Activated naive CD8-positive, alpha-beta T cell treated with anti-CD3 and anti-CD28 coated beads, Interleukin-2, amount 50 U/mL, for 24 hours (primary cell): Measurements from ENCODE around the gene FAM53B.

ENCODE experiments used
- ATAC-seq: fragments of 150-1000 bp; cut with Tn5 transposase; one replicate; pipeline ENCODE4 v1.10.0; 2021
- DNase-seq: peaks from one replicate; pipeline ENCODE4 v3.0.0; 2021
- H3K27ac Mint-ChIP-seq: one replicate; pipeline ENCODE4 v1.8.0; 2021; ENCODE audit warnings: mild to moderate bottlenecking, mixed read lengths
- H3K27me3 Mint-ChIP-seq: one replicate; pipeline ENCODE4 v1.8.0; 2021; ENCODE audit warnings: mixed read lengths
- H3K36me3 Mint-ChIP-seq: one replicate; pipeline ENCODE4 v1.8.0; 2021; ENCODE audit warnings: low read depth, mixed read lengths
- H3K4me1 Mint-ChIP-seq: one replicate; pipeline ENCODE4 v1.8.0; 2021; ENCODE audit warnings: mixed read lengths
- H3K4me3 Mint-ChIP-seq: one replicate; pipeline ENCODE4 v1.8.0; 2021; ENCODE audit warnings: mild to moderate bottlenecking, moderate library complexity, mixed read lengths
- H3K9me3 Mint-ChIP-seq: one replicate; pipeline ENCODE4 v1.8.0; 2021; ENCODE audit warnings: mixed read lengths

Gene FAM53B

DNA sequence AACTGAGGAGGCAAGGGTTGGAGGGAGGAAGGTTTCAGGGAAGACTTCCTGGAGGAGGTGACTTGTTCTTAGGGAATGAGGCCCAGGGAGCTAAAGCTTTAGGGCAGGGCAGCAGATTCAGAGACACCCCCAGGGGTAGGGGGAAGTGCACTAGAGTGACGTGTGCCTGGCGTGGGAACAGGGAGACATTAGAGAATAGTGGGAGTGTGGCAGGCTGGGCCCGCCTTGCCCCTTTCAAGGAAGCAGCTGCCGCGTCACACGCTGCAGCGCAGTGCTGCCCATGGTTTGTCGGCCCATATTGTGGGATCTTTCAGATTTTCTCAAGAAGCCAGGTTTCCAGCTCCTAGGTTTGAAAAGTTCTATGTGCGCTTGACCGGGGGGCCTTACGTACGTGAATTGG, 143.2 kb downstream of the FAM53B start:
- DNase-seq, result no peak
- no peak overlapping the region for H3K4me3 Mint-ChIP-seq
- H3K4me1 Mint-ChIP-seq, result peaks cover 8% of the 10 kb centered on the region
- no peaks in the 10 kb centered on the region for H3K9me3 Mint-ChIP-seq
- H3K36me3 Mint-ChIP-seq, result no peaks in the 10 kb centered on the region
- ATAC-seq, result no peak
- no peak overlapping the region for H3K27ac Mint-ChIP-seq
- no peaks in the 10 kb centered on the region for H3K27me3 Mint-ChIP-seq

DNA sequence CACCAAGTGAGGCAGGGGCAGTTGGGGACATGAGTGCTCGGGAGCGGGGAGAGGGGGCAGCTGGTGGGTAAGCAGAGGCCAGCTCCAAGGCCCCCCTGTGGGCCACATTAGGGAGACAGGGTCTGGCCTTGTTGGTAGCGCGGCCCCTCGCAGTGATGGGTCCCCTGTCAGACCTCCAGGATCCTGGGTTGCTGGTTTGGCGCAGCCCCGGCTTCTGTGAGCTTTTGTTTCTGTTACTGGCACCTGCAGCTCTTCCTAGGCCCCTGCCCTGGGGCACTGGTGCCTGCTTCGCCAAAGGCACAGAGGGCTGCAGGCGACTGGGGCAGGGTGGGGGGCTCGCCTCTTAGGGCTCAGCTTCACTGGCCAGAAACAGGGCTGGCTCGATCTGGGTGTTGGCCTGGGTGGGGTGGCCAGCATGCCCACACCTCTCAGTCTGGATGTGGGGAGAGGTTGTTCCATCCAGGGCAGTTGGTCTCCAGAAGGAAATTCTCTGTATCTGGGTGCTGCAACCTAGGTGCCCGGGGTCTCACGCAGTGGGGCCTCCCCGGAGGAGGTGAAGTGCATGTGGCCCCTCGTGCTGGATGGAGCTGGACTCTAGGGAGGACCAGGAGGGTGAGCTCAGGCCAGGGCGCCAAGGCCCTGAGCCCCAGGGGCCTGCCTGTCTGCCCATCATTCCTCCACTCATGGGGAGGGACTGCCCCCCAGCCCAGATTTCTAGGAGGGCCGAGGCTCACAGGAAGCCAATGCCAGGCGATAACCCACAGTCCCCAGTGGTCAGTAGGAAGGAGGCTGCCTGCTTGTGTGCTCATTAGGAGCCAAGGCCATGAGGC, 143.9 kb downstream of the FAM53B start:
- ATAC-seq (no peak), DNase-seq (no peak)
- no peak overlapping the region for H3K27ac Mint-ChIP-seq
- H3K36me3 Mint-ChIP-seq, result no peaks in the 10 kb centered on the region
- no peaks in the 10 kb centered on the region for H3K27me3 Mint-ChIP-seq
- no peaks in the 10 kb centered on the region for H3K9me3 Mint-ChIP-seq
- H3K4me1 Mint-ChIP-seq, result peaks cover 8% of the 10 kb centered on the region
- no peak overlapping the region for H3K4me3 Mint-ChIP-seq

DNA sequence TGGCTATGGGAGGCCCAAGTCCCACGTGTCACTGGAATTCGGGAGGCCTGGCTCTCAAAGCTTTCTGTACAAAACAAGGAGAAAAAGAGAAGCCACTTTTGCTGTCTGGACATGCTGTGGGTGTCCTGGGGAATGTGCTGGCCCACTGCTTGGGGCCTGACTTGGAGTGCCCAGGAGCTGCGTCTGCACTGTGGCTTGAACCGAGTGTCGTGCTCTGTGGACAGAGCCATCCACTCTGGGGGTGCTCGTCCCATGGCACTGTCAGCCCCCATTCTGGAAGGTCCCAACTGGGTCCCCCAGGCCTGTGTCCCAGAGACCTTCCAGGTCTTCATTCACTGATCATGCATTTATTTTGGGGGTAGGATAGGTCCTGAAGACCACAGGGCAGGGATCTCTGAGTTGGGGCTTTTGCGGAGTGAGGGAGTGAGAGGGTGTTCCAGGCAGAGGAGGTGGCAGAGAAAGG, 144.6 kb downstream of the FAM53B start:
- Mint-ChIP-seq H3K9me3 (no peaks in the 10 kb centered on the region), H3K36me3 (no peaks in the 10 kb centered on the region), H3K27me3 (no peaks in the 10 kb centered on the region), H3K27ac (no peak overlapping the region), H3K4me3 (no peak overlapping the region), H3K4me1 (peaks cover 8% of the 10 kb centered on the region)
- no peak for DNase-seq
- ATAC-seq, result no peak

DNA sequence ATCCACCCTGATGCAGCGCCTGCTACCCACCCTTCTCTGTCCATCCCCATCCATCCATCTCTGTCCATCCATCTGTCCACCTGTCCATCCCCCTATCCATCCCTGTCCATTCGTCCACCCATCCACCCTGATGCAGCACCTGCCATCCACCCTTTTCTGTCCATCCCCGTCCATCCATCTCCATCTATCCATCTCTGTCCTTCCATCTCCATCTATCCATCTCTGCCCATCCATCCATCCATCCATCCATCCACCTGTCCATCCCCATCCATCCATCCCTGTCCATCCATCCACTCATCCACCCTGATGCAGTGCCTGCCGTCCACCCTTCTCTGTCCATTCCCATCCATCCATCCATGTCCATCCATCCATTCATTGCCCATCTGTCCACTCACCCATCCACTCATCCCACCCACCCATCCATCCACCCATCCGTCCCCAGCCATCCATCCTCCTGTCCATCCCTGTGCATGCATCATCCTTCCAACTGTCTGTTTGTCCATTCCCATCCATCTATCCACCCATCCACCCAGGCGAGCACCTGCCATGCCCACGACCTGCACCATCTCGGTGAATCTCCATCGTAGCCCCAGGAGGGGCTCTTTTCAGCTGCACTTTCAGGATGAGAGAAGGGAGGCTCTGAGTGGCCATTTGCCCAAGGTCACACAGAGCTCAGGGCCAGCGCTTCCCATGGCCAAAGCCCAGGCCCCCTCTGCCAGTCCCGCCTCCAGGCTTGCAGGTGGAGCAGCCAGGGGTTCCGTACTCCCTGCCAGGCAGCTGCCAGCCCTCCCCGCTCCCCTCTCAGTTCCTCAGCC, 145.2 kb downstream of the FAM53B start:
- Mint-ChIP-seq H3K4me1 (peaks cover 8% of the 10 kb centered on the region), H3K4me3 (no peak overlapping the region), H3K27ac (no peak overlapping the region), H3K36me3 (no peaks in the 10 kb centered on the region), H3K9me3 (no peaks in the 10 kb centered on the region), H3K27me3 (no peaks in the 10 kb centered on the region)
- ATAC-seq (no peak), DNase-seq (no peak)

DNA sequence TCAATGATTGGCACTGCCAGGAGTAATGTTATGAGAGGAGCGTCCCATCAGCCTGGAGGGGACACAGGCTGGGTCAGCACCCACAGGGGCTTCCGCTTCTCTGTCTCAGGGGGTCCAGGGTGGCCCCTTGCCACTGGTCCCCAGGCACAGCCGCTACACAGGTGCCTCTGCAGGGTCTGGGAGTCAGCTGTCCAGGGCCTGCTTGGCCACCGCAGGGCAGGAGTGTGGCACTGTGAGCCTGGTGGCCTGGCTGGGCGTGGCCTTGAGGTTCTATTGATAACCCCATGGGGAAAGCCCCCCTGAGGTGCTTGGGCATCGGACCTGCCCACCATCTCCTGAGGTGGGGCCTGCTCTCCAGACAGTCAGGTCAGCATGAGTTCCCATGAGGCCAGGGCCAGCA, 146.0 kb downstream of the FAM53B start:
- Mint-ChIP-seq H3K4me1 (peaks cover 8% of the 10 kb centered on the region), H3K9me3 (no peaks in the 10 kb centered on the region), H3K27me3 (no peaks in the 10 kb centered on the region), H3K36me3 (no peaks in the 10 kb centered on the region), H3K4me3 (no peak overlapping the region), H3K27ac (no peak overlapping the region)
- no peak for DNase-seq
- ATAC-seq, result no peak

DNA sequence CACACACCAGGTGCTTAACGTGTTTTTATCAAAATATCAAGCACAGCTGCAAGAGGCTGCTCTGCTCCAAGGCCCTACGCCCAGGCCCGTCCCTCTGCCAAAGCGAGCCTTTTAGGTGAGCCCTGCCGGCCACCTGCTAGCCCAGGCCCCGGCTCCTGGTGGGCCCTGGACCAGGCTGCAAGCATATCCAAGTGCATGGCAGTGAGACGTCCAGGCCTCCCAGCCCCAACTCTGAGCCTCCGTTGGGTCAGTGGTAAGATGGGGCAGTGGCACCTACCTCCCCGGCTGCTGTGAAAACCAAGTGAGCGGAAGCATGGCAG, 146.4 kb downstream of the FAM53B start:
- DNase-seq, result no peak
- Mint-ChIP-seq H3K27me3 (no peaks in the 10 kb centered on the region), H3K4me1 (peaks cover 8% of the 10 kb centered on the region), H3K9me3 (no peaks in the 10 kb centered on the region), H3K4me3 (no peak overlapping the region), H3K36me3 (no peaks in the 10 kb centered on the region), H3K27ac (no peak overlapping the region)
- ATAC-seq, result no peak

DNA sequence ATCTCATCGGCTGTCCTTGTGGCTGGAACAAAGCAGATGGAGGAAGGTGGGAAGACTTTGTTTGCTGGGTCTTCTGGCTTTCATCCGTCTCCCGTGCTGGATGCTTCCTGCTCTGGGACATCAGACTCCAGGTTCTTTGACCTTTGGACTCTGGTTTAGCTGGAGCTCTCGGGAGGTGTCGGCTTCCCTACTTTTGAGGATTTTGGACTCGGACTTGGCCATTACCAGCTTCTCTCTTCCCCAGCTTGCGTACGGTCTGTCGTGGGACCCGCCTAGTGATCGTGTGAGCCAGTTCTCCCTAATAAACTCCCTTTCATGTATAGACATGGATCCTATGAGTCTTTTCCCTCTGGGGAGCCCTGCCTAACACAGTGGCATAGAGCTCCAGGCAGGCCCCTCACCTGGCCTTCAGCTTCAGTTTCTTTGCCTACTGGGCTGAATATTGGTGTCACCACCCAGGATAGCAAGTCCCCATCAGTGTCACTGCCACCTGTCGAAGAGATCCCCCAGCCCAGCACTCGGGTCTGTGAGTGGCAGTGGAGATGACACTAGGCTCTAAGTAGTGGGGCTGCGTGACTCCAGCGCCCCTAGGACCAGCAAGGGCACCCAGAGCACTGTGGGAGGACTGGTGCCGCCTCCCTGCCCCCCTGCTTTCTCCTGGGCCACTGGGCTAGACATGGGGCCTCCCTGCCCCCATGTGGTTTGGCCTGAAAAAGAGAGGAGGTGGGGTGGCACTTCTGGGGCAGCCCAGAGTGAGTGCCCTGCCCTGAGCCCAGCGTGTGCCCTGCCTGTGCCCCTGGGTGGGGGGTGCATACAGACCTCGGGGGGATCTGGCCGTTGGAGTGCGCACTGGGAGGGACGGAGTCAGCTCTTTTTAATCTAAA, 147.0 kb downstream of the FAM53B start:
- H3K4me3 Mint-ChIP-seq, result no peak overlapping the region
- H3K36me3 Mint-ChIP-seq, result no peaks in the 10 kb centered on the region
- peaks cover 8% of the 10 kb centered on the region for H3K4me1 Mint-ChIP-seq
- no peak overlapping the region for H3K27ac Mint-ChIP-seq
- DNase-seq (no peak), ATAC-seq (no peak)
- no peaks in the 10 kb centered on the region for H3K9me3 Mint-ChIP-seq
- H3K27me3 Mint-ChIP-seq, result no peaks in the 10 kb centered on the region

DNA sequence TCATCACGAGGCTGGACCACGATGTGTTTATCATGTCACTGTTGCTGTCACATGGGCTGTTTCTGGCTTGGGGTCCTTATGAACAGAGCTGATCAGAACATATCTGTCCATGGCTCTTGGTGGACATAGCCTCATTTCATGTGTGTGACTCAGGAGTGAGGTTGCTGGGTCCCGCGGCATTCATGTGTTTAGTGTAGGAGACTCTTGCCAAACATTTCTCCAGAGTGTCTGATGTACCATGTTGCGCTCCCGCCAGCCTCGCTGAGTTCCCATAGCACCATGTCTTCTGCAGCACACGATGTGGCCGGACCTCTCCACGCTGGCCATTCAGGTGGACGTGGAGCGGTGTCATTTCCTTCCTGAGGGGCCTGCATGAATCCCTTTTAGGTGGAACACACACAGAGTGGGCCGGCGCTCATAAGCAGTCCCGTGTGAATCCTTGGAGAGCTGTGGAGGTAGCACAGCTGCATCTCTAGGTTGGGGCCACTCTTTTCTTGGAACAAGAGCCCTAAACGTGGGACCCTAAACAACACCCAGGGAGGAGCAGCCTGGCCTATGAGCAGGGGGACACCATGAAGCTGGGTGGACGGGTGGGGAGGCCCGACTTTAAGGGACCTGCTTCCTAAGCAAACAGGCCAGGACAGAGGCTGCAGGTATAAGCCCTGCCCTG, 147.9 kb downstream of the FAM53B start:
- no peak overlapping the region for H3K4me3 Mint-ChIP-seq
- no peaks in the 10 kb centered on the region for H3K36me3 Mint-ChIP-seq
- no peaks in the 10 kb centered on the region for H3K27me3 Mint-ChIP-seq
- DNase-seq, result no peak
- peaks cover 8% of the 10 kb centered on the region for H3K4me1 Mint-ChIP-seq
- no peak for ATAC-seq
- H3K27ac Mint-ChIP-seq, result no peak overlapping the region
- no peaks in the 10 kb centered on the region for H3K9me3 Mint-ChIP-seq

DNA sequence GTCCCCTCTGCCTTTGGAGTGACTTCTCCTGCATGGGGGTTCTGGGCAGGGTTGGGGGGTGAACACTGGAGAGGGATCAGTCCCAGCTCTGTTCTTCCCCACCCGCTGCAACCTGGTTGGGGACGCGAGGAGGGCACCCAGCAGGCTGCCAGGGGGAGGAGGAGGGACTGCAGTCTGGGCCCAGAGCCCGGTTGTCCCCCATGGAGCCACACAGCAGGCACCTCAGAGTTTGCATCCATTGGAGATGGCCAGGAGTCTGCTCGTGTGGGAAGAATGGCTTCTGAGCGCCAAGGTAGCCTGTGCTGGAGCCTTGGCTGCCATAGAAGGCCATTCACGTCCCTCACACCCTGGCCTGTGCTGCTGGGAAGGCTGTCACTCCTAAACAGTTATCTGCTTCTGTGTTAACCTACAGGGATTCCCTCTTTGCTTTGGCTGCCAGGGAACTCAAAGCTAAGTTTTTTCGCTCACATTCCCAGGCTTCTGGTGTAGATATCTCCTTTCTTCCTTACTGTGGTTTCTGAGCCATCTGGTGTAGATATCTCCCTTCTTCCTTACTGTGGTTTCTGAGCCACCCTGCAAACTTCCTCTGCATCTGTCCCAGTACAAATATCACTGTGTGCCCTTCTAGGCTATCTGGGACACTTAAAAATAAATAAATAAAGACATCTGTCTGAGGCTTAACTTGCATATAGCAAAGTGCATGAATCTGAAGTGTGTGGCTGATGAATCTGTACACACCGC, 148.9 kb downstream of the FAM53B start:
- Mint-ChIP-seq H3K27ac (no peak overlapping the region), H3K4me1 (peaks cover 8% of the 10 kb centered on the region)
- no peak for ATAC-seq

DNA sequence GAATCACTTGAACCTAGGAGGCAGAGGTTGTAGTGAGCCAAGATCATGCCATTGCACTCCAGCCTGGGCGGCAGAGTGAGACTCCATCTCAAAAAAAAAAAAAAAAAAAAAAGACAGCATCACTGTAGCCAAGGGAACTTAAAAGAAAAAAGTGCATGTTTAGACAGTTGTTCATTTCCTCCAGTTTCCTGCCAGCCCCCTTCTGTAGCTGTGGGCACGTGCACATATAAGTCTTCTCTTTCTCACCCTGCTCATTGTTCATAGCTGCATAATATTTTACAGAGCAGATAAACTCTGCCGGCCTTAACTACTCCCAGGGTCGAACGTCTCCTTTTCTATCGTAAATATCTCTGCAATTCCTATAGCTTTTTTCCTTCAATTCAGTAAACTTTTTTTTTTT, 149.9 kb downstream of the FAM53B start:
- no peak overlapping the region for H3K27ac Mint-ChIP-seq
- no peaks in the 10 kb centered on the region for H3K36me3 Mint-ChIP-seq
- H3K4me1 Mint-ChIP-seq, result peaks cover 8% of the 10 kb centered on the region
- no peaks in the 10 kb centered on the region for H3K9me3 Mint-ChIP-seq
- H3K4me3 Mint-ChIP-seq, result no peak overlapping the region
- ATAC-seq (no peak), DNase-seq (no peak)
- H3K27me3 Mint-ChIP-seq, result no peaks in the 10 kb centered on the region

More for the DNA sequence above, 148.9 kb downstream of the FAM53B start:
- no peaks in the 10 kb centered on the region for H3K9me3 Mint-ChIP-seq
- H3K4me3 Mint-ChIP-seq, result no peak overlapping the region
- DNase-seq, result no peak
- no peaks in the 10 kb centered on the region for H3K27me3 Mint-ChIP-seq
- H3K36me3 Mint-ChIP-seq, result no peaks in the 10 kb centered on the region

DNA sequence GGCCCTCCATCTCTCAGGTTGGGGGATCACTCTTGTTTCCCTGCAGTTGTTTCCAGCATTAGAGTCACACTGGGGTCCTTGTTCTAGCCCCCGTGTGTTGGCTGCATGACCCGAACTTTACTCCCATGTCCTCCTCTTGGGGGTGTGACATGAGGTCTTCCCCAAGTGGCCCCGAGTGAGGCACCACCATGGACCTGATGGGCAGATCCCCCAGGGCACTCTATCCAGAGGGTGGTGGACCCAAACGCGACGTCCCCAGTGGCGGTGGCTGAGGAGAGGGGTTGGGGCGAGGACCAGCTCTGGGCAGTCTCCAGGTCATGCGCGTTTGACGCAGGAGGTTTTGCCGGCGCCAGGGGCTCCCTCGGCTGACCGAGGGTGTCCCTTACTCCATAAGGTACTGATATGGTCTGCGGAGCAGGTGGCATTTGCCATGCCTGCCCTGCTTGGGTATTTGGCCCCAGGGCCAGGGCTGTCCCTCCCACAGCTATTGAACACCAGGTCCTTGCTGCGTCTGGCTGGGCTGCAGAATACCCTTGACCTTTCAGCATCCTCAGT, 150.7 kb downstream of the FAM53B start:
- no peak overlapping the region for H3K4me3 Mint-ChIP-seq
- no peaks in the 10 kb centered on the region for H3K36me3 Mint-ChIP-seq
- ATAC-seq, result no peak
- H3K9me3 Mint-ChIP-seq, result no peaks in the 10 kb centered on the region
- peaks cover 6% of the 10 kb centered on the region for H3K4me1 Mint-ChIP-seq
- no peak overlapping the region for H3K27ac Mint-ChIP-seq
- H3K27me3 Mint-ChIP-seq, result no peaks in the 10 kb centered on the region
- DNase-seq, result no peak

DNA sequence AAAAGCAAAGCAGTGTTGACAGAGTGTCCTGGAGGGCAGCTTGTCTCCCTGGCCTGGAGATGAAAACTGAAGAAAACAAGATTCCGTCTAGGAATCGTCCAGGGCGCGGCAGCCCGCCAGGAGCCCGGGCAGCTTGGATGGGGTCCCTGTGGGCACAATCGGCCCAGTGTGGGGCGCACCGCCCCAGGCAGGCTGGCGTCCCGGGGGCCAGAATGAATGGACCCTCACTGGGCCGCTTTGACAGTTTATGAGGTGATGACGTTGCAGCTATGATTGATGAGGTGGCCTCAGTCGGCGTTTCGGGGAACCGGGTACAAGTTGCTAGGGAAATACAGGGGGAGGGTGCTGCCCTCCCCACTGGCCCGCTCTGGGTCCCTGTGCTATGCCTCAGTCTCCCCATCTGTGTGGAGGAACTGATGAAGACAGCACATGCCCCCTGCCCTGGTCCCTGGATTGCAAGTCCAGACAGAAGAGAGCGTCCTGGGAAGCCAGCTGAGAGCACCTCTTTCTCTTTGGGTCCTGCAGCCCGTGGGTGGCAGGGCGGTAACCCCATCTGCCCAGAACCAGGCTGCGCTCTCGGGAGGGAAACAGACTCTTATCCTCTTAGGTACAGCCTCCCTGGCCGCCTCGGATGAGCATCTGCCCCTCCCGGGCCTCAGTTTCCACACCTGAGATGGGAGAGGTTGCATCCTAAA, 151.3 kb downstream of the FAM53B start:
- Mint-ChIP-seq H3K4me3 (no peak overlapping the region), H3K36me3 (no peaks in the 10 kb centered on the region), H3K27me3 (no peaks in the 10 kb centered on the region), H3K9me3 (no peaks in the 10 kb centered on the region), H3K27ac (no peak overlapping the region), H3K4me1 (peaks cover 5% of the 10 kb centered on the region)
- ATAC-seq, result no peak
- DNase-seq, result no peak

DNA sequence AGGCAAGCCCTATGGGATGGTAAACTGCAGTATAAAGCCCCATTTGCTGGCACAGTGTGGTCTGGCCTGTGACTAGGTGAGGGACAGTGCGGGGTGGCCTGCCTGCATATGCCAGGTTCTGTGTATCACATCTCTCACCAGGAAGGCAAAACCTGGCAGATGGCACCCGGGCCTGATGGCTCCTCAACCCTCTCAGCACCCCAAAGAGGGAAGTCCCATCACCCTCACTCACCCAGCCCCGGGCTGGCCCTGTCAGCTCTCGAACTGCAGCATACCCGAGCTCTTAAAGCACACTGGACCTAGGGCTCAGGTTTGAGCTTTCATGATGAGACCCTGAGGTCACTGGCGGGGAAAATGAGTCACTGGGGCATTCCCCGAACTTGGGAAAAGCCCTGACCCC, 152.1 kb downstream of the FAM53B start:
- no peak overlapping the region for H3K4me3 Mint-ChIP-seq
- peaks cover 8% of the 10 kb centered on the region for H3K4me1 Mint-ChIP-seq
- DNase-seq, result no peak
- H3K36me3 Mint-ChIP-seq, result no peaks in the 10 kb centered on the region
- peak; percentile 29 for ATAC-seq
- no peaks in the 10 kb centered on the region for H3K9me3 Mint-ChIP-seq
- no peak overlapping the region for H3K27ac Mint-ChIP-seq
- no peaks in the 10 kb centered on the region for H3K27me3 Mint-ChIP-seq
